Right renal pelvis (tissue), 4 donors: Measurements from ENCODE around the gene TEKT2. TPM values are rescaled to one million over a fixed set of nuclear protein-coding genes. Genes with fewer than 3 reads are reported as not detected.

Source experiments
- DNase-seq, 4 donors: peaks; one replicate each; pipeline ENCODE4 v3.0.0-alpha.2; 2013; ENCODE audit warnings: low read depth in 4 of 4, low spot score in 3 of 4, missing footprints in 1 of 4
- polyA plus RNA-seq, 4 donors: library from polyadenylated mRNA; unstranded; fragments of 120-200 nt; gene quantifications; one replicate each; pipeline ENCODE4 v1.2.1, GENCODE V29; 2013; ENCODE audit not compliant: insufficient read length in 4 of 4

TEKT2 gene, protein sequence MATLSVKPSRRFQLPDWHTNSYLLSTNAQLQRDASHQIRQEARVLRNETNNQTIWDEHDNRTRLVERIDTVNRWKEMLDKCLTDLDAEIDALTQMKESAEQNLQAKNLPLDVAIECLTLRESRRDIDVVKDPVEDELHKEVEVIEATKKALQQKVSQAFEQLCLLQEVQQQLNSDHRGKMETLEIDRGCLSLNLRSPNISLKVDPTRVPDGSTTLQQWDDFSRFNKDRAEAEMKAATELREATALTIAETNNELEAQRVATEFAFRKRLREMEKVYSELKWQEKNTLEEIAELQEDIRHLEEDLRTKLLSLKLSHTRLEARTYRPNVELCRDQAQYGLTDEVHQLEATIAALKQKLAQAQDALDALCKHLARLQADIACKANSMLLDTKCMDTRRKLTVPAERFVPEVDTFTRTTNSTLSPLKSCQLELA
- polyA plus RNA-seq = 10 to 100 TPM in 3 of 4 donors, 1 to 10 TPM in 1; 9.8 to 12.0 (median 10.6) TPM

DNA sequence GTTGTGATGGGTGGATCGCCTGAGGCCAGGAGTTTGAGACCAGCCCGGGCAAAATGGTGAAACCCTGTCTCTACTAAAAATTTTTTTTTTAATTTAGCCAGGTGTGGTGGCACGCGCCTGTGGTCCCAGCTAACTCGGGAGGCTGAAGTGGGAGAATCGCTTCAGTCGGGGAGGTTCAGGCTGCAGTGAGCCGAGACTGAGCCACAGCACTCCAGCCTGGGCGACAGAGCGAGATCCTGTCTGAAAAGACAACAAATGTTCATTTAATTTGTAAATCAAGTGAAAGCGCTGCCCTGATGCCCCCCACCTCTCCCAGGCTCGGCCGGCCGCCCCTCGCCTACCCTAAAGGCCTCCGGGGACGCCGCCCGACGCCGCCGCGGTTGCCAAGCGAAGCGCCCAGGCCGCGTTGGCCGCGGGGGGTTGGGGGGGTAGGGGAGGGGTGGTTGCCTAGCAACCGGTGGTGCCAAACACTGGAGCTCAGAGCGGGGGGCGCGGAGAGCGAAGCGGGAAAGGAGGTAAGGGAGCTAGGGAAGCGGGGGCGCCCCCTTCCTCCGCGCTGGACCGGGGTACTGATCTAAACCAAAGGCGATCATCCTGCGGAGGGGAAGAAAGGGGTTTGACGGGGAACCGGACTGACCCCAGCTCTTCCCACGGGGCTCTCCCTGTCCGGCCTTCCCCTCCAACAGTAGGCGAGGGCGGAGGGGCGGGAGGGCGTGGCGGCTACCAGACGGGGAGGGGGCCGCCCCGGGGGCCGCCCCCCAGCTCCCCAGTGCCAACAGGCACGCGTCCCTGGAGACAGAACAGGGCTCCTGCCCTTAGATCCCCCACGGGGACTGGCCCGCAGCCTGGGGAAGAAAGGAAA lies at the start of gene TEKT2:
TEKT2 (plus strand) TSS at position 460 of the 862 bp plus-strand sequence. CDS start 828 bp downstream, outside the sequence.
- peak; percentile 65 to 83 (median 70) for DNase-seq

DNA sequence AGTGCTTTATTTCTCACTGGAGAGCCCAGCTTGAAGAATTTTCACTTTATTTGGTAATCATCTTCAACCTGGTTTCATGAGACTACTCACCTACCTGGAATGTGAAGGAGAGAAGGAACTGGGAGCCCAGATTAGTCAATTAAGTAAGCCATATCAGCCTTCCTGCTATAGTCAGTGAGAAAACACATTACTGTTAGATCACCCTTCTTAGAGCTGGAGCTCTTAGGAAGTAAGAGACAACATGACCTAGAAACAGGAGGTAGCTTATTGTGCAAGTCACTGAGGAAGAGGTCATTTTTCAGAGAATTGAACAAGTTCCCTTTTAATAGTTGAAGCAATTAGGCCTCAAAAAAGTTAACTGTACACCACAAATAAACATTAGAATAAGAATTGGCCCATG lies 49.2 kb upstream of the TEKT2 start:
- no peak for DNase-seq

DNA sequence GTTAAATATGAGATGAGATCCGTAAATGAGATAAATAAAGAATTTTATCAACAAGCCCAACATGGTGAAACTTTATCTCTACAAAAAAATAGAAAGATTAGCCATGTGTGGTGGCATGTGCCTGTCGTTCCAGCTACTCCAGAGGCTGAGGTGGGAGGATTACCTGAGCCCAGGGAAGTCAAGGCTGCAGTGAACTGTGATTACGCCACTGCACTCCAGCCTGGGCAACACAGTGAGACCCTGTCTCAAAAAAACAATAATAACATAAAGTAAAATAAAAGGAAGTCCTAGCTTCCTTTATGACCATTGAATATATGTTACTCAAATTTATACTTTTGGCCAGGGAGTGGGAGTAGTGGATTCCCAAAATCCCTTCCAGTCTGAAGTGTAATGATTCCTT lies 48.7 kb upstream of the TEKT2 start:
- no peak for DNase-seq

DNA sequence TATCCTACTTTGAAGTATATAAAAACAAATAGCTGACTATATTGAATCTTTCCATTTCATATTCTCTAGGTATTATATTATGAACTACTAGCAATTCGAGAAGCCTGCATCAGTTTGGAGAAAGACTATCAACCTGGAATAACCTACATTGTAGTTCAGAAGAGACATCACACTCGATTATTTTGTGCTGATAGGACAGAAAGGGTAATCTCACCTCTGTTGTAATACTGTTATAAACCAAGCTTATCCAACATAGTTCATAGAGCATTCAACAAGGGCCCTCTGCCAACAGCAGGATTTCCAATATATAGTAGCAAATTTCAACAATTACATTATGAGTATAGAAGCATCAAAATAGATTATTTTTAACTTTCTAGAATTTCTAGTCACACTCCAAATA lies 43.7 kb upstream of the TEKT2 start:
- no peak for DNase-seq

DNA sequence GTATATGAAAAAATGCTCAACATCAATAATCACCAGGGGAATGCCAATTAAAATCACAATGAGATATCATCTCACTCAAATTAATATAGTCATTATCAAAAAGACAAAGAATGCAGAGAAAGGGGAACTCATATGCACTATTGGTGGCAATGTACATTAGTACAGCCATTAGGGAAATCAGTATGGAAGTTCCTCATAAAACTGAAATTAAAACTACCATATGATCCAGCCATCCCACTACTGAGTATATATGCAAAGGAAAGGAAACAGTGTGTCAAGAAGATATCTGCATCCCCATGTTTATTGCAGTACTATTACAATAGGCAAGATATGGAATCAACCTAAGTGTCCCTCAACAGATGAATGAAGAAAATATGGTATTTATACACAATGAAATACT lies 32.1 kb upstream of the TEKT2 start:
- DNase-seq = no peak

DNA sequence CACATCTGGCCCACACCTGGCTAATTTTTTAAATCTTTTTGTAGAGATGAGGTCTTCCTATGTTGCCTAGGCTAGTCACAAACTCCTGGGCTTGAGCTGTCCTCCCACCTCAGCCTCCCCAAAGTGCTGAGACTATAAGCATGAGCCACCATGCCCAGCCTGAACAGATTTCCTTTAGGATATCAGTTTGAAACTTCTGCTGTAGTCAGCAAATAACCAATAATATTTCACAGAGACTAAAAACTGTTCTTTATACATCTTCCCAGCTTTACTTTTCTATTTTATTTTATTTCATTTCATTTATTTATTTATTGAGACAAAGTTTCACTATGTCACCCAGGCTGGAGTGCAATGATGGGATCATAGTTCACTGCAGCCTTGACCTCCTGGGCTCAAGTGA lies 29.9 kb upstream of the TEKT2 start:
- DNase-seq = no peak

DNA sequence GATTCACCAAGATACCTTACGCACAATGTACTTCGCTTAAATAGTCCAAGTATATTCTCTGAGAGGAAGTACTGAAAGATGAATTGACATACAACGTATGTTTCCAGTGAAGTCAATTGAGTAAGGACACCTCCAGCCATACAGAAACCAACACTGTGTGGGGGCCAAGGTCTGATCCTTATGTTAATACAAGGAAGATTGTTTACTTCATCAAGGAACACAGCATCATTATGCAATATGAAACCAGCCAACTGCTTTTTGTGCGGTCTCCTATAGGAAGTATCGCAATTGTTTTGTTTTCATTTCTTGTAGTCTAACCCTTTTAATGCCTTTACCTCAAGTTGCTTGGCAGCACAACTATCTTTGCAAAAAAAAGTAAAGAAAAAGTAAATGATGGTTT lies 28.2 kb upstream of the TEKT2 start:
- DNase-seq = no peak

DNA sequence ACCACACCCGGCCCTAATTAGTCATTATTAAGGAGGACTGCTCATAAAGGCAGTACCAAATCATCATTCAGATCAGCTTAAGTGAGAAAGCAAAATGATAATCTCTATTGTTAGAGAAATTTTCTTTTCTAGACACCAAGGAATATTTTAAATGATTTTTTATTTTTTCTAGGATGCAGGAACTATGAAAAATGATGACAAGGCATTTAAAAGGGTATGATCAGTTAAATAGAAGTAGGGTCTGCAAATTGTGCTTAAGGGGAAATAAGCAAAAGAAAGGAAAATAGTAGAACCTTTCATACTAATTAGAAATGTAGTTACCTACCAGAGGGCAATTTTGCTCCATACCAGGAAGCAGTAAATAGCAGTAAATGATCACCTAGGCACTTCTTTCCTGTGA lies 21.6 kb upstream of the TEKT2 start:
- DNase-seq = no peak

DNA sequence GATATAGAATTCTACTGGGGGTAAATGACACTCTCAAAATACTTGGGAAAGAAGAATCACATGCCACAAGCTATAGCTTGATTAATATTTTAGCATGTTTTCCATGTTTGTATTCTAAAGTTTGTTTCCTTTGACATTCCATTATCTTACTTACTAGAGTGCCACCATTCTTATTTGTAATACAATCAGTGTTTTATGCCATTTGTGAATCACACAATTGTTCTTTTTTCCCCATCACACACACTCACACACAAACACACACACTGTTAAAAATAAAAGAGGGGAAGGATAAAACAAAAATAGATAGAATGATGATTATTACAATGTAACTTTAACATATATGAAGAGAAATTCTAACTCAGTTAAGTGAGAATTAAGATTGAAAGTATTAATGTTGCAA lies 16.0 kb upstream of the TEKT2 start:
- DNase-seq = no peak

DNA sequence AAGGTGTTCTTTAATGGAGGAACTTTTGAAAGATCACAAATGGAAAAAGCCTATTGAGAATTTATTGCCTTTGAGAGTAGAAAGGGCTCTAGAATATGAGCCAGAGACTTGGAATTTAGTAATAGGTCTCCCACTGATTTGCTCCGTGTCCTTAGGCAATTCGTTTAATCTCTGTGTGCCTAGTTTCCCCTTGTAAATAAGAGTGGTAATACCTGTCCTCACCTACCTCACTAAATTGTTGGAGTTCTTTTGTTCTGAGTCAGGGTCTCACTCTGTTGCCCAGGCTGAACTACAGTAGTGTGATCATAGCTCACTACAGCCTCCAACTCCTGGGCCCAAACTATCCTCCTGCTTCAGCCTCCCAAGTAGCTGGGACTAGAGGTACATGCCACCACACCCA lies 15.0 kb upstream of the TEKT2 start:
- no peak for DNase-seq

DNA sequence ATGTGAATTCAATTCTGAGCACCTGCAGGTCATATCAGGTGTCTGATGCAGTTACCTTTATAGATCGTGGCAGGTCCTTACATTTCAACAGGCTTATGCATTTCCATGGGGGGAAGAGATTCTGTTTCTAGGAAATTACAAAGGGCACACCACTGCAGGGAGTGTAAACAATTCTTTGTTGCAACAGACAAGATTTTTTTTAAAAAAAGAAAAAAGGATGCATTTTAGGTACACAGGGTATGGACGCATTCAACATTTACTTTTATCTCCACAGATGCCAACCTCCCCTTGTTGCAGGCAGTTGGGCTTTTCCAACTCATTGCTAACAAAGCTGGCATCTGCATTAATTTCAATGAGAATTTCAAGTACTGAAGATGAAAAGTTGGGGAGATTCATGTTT lies 13.5 kb upstream of the TEKT2 start:
- no peak for DNase-seq

DNA sequence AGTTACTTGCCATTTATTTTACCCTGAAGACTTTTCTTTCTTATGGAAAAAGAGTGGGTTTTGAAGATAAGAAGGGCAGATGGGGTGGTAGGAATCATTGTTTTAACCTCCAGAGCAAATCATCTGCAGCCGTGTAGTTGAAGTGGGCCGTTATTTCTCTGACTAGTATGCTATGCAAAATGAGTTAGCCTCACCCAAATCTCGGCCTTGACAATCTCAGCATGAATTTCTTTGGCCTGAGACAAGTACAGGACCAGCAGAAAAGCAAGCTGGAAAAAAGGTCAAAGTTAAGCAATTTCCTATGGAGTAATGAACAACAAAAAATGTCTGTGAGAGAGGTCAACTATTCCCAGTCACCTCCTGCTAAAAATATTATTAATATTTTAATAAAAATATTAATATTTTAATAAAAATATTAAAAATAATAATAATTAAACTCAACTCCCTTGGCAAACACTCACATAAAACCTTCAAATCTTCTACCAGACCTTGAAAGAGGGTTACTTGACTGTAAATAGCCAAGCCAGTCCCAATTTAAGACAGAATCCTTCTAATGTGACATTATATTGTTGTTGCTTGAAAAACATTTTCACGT lies 6.8 kb upstream of the TEKT2 start:
- DNase-seq = no peak

DNA sequence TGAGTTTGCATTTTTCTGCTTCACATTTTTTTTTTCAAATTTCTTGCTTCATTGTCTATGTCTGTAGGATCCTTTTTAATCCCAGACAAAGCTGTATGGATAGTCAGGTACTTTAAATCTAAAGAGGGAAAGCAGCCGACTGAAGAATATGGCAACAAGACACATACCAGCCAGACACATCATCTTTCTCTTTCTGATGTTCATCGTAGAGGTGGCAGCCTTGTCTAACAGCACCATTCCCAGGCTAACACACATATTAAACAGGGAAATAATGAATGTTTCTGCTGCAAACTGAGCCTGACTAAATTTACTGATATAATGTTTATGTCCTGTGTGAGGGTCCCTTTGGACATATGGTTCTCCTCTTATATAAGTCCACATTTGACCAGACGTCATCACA lies 3.7 kb upstream of the TEKT2 start:
- no peak for DNase-seq

DNA sequence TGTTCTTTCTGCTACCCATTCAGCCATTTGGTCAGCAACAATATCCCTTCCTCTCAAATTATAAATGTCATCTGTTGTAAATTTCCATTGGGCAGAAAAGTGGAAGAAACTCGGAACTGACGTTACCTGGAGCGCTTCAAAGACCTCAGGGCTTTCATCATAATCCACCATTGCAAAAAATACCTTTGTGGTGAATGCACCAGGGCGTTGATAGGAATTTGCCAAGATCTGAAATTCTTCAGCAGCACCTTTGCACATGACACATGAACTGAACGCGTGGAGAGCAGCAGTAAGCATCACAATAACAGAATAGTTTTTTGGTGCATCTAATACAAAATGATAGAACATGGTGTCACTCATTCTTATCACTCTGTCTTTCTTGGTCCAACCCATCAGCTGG lies 3.1 kb upstream of the TEKT2 start:
- no peak for DNase-seq

DNA sequence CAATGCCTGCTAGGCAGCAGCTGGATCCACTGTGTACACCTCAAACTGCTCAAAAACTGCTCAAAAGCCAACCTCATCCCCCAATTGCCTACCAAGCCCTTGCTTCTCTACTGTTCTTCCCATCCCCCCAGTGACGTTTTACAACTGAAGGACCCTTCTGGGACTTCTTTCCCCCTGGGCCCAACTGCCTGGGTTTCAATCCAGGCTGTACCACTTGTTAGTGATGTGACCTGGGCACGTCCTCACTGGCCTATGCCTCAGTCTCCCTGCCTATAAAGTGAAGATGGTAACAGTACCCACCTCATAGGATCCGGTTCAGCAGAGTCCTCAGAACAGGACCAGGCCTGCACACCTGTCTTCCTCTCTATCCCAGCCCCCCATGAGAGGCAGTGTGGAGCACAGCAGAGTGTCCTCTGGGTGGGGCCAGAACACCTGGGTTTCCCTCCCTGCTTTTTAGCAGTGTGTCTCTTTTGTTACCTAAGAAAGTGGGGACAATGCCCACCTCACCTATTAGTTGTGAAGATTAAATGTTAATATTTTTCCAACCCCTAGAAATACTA lies 1.9 kb upstream of the TEKT2 start:
- DNase-seq = no peak

DNA sequence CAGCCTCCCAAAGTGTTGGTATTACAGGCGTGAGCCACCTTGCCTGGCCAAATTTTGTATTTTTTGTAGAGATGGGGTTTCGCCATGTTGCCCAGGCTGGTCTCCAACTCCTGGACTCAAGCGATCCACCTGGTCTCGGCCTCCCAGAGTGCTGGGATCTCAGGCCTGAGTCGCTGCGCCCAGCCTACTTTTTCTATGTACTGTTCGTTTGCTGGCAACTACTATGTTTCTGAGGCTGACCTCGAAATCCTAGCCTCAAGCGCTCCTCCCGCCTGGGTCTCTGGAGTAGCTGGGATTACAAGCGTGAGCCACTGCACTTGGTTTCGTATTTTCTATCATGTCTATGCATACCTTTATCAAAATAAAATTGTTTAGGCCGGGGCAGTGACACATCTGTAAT lies 675 bp upstream of the TEKT2 start:
- no peak for DNase-seq

DNA sequence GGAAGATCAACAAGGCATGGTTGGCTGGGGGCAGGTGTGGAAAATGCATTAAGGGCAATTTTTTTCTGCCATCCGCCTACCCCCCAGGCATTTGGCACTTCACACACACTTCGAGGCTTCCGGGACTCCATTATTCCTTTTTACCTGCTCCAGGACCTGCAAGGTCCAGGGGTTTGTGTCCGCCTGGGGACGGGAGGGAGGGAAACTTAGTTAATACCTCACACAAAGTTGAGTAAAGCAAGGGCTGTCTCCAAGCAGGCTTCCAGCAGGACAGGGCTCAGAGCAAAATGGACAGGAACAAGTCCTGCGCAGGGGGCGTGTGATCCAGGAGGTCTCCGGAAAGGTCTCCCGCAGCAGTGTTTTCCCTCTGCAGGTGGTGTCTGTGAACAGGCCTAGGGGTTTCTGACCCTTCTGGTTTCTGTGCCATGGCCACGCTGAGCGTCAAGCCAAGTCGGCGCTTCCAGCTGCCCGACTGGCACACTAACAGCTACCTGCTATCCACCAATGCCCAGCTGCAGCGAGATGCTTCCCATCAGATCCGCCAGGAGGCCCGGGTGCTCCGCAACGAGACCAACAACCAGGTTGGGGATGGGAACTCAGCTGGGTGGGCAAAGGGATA lies 712 bp downstream of the TEKT2 start:
- DNase-seq = peak in 1 of 4 donors; percentile 18

DNA sequence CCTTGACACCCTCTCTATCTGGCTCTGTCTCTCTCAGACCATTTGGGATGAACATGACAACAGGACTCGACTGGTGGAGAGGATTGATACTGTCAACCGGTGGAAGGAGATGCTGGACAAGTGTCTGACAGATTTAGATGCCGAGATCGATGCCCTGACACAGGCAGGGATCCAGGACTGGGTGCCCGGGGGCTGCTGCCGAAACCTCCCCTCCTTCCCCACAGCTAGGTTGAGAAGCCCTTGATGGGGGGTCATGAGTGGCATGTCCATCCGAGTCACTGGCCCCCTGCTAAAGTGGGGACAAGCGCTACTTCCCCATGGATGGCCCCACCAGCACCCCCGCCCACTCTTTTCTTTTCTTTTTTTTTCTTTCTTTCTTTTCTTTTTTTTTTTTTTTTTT lies 1.2 kb downstream of the TEKT2 start:
- DNase-seq = no peak

DNA sequence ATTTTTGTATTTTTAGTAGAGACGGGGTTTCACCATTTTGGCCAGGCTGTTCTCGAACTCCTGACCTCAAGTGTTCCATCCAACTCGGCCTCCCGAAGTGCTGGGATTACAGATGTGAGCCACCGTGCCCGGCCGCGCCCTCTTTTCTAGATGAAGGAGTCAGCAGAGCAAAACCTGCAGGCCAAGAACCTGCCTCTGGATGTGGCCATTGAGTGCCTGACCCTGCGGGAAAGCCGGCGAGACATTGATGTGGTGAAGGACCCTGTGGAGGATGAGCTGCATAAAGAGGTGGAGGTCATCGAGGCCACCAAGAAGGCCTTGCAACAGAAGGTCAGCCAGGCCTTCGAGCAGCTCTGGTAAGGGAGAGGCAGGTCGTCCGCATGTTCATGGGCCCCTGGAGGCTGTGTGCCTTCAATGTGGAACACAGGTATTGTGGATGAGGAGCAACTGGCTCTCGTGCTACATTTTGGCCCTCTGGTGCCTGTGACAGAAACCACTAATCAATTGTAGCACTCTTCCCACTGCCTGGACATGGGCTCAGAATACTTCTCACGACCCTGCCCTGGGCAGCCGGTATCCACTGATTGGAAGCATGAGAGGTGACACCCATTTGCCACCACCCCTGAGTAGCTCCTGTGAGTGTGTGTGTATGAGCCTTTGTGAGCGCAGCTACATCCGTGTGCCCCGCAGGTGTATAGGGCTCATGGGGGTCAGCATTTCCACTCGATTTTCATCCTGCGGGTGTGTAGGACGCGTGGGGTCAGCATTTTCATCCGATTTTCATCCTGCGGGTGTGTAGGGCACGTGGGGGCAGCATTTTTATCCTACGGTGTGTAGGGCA lies 2.0 kb downstream of the TEKT2 start:
- no peak for DNase-seq
